CD4-positive, alpha-beta T cell treated with Interleukin-15 for 4 hours (primary cell): ENCODE results near the gene ACSBG1.
"Not testable (repeated sequence)": the region's sequence is repeated elsewhere in the genome, so short reads cannot be mapped to it uniquely, and the experiment has no call there.

Source experiments
- DNase-seq: peaks from one replicate; pipeline ENCODE4 v3.0.0-alpha.2; 2020; ENCODE audit warnings: low spot score

The ACSBG1 gene

GRCh38 chr15:78167227-78167888 is 67.0 kb downstream of the ACSBG1 start:
- peak; percentile 37 for DNase-seq

GRCh38 chr15:78164010-78164409 is 70.4 kb downstream of the ACSBG1 start:
- DNase-seq, result no peak

GRCh38 chr15:78162038-78162437 is 72.3 kb downstream of the ACSBG1 start:
- DNase-seq, result no peak

GRCh38 chr15:78159395-78159794 is 75.0 kb downstream of the ACSBG1 start:
- DNase-seq, result no peak

GRCh38 chr15:78157203-78157602 is 77.2 kb downstream of the ACSBG1 start:
- no peak for DNase-seq

- DNase-seq, result no peak
Measured at GRCh38 chr15:78156653-78157052, 77.7 kb downstream of the ACSBG1 start.

GRCh38 chr15:78155355-78155939 is 78.9 kb downstream of the ACSBG1 start:
- DNase-seq, result no peak

- no peak for DNase-seq
Measured at GRCh38 chr15:78154955-78155354, 79.4 kb downstream of the ACSBG1 start.

- not testable (repeated sequence) for DNase-seq
Measured at GRCh38 chr15:78151075-78151474, 83.3 kb downstream of the ACSBG1 start.

- DNase-seq, result no peak
Measured at GRCh38 chr15:78149805-78150751, 84.3 kb downstream of the ACSBG1 start.

GRCh38 chr15:78149068-78149804 is 85.1 kb downstream of the ACSBG1 start, which contains the start of gene IDH3A:
IDH3A (plus strand) TSS chr15:78149362; CDS start chr15:78149404, 42 bp downstream.
- DNase-seq, result peak; percentile 99

- DNase-seq, result no peak
Measured at GRCh38 chr15:78148392-78149067, 85.8 kb downstream of the ACSBG1 start.

GRCh38 chr15:78147566-78147965 is 86.8 kb downstream of the ACSBG1 start:
- no peak for DNase-seq

- DNase-seq, result no peak
Measured at GRCh38 chr15:78146425-78147154, 87.8 kb downstream of the ACSBG1 start.

GRCh38 chr15:78142332-78142731 is 92.0 kb downstream of the ACSBG1 start:
- DNase-seq, result no peak

GRCh38 chr15:78140292-78140691 is 94.1 kb downstream of the ACSBG1 start:
- no peak for DNase-seq

GRCh38 chr15:78139578-78139977 is 94.8 kb downstream of the ACSBG1 start:
- no peak for DNase-seq

- no peak for DNase-seq
Measured at GRCh38 chr15:78133801-78134200, 100.6 kb downstream of the ACSBG1 start.

- DNase-seq, result peak; percentile 70
Measured at GRCh38 chr15:78131295-78132061, 102.9 kb downstream of the ACSBG1 start, which contains the start of gene CIB2. CIB2 (minus strand) TSS chr15:78131445; CDS start chr15:78131215, 230 bp downstream.
